Measurements from ENCODE around the gene AFAP1. TPM values are rescaled to one million over a fixed set of nuclear protein-coding genes. Genes with fewer than 3 reads are reported as not detected.
A peak's percentile ranks its signal among the peaks of the same experiment; 100 is the strongest.

The AFAP1 gene
- total and polyA plus RNA-seq, 5 donors from 2014 or later, result 1.8 to 5.0 (median 2.2) TPM

DNA sequence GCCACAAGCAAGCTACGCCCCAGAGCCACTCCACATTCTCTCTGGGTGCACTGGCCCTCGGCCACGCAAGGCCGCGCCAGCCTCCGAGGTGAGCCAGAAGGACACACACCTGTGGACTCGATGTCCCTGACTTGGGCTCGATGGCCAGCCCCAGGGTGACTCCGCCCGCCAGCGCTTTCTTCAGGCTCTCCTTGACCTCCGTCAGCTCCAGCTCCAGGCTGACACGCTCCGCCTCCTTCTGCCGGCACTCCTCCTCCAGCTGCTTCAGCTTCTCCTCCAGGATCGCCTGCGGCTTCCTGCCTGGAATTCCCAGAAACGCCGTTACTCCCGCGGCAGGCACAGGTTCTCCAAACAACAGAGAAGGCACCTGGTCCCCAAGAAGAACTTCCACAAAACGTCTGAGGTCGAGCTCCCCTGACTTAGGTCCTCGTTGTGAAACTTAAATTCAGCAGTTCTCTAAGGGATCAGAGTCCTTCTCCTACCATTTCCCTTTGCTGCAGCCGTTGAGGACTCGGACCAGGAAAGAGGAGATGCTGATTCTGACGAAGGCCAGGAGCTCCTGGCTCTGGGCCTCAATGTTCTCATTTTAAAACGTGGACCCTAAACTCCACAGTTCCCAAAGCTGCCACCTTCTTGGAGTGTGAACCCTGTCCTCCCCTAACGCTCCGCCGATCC, 166.8 kb downstream of the AFAP1 start:
- H3K4me3 Mint-ChIP-seq, result no peak overlapping the region
- DNase-seq (no peak), ATAC-seq (ENCODE audit: low read depth in 2 of 2) (no peak)
- no peaks in the 10 kb centered on the region for H3K9me3 ChIP-seq (ENCODE audit: control insufficient read depth in 2 of 2, low read length in 2 of 2)
- no peaks in the 10 kb centered on the region for H3K27me3 Mint-ChIP-seq
- peaks cover 13% of the 10 kb centered on the region for H3K4me1 ChIP-seq (ENCODE audit: control insufficient read depth, insufficient read depth, low read length, poor library complexity, severe bottlenecking)
- no peaks in the 10 kb centered on the region for H3K9me3 Mint-ChIP-seq
- H3K4me1 Mint-ChIP-seq, result peaks cover 8 to 30% (median 19%) of the 10 kb centered on the region in 4 donors
- H3K27me3 ChIP-seq (ENCODE audit: control insufficient read depth, insufficient read depth, low read length), result no peaks in the 10 kb centered on the region
- no peak overlapping the region for H3K27ac ChIP-seq (ENCODE audit: insufficient read depth, low read length, poor library complexity, severe bottlenecking)
- H3K4me3 ChIP-seq (ENCODE audit: low read depth, low read length), result no peak overlapping the region
- H3K36me3 ChIP-seq (ENCODE audit: control insufficient read depth, insufficient read depth, low read length), result peaks cover 9% of the 10 kb centered on the region
- peaks cover 21% of the 10 kb centered on the region for H3K36me3 Mint-ChIP-seq
- H3K27ac Mint-ChIP-seq, result peak overlapping the region in 1 of 3 donors; percentile 65

DNA sequence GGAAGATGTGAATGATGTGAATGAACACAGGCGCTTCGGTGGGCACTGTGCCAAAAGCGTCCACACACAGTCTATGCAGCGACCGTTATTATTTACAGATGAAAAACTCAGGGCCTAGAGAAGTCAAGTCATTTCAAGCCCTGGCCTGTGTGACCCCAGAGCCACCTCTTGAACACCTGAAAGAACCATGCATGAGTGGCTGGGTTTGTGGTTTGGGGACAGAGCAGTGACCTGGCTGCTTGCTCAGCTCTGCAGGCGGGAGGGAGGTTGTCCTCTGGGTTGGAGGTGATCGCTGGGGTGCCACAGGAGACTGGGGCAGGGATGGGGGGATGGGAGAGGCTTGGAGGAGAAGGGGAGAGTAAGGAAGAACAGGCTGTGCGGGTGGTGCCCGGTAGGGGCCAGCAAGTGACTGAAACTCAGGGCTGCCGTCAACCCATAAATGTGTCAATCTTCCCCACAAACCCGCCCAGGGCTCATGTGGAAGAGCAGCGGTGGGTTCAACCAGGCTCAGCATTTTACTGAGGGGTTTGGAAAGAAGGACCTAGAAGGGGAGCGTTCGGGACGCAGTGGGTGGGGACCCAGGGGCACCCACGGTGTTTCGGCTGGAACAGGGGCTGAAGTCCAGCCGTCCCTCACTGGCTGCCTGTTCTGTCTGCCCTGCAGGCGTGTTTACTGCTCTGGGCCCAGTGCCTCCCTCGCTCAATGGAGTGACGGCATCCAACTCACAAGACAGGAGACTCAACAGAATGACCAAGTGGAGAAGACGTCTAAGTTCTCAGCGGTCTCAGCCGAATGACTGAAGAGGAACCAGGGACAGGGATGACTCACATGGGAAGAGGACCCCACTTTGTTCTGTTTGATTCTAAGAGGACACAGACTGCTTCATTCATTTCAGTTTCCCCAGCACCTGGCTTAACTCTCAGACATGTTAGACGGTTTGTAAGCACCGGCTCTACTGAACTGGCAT, 167.8 kb downstream of the AFAP1 start:
- no peaks in the 10 kb centered on the region for H3K9me3 Mint-ChIP-seq
- no peaks in the 10 kb centered on the region for H3K27me3 Mint-ChIP-seq
- H3K4me1 ChIP-seq (ENCODE audit: control insufficient read depth, insufficient read depth, low read length, poor library complexity, severe bottlenecking), result peaks cover 13% of the 10 kb centered on the region
- peaks cover 9% of the 10 kb centered on the region for H3K36me3 ChIP-seq (ENCODE audit: control insufficient read depth, insufficient read depth, low read length)
- ATAC-seq (ENCODE audit: low read depth in 2 of 2) (no peak), DNase-seq (no peak)
- H3K4me1 Mint-ChIP-seq, result peaks cover 8 to 27% (median 19%) of the 10 kb centered on the region in 4 donors
- H3K27ac ChIP-seq (ENCODE audit: insufficient read depth, low read length, poor library complexity, severe bottlenecking), result peak overlapping the region; percentile 6
- H3K27me3 ChIP-seq (ENCODE audit: control insufficient read depth, insufficient read depth, low read length), result no peaks in the 10 kb centered on the region
- peaks cover 18% of the 10 kb centered on the region for H3K36me3 Mint-ChIP-seq
- peak overlapping the region in 1 of 4 donors; percentile 52 for H3K4me3 Mint-ChIP-seq
- no peaks in the 10 kb centered on the region for H3K9me3 ChIP-seq (ENCODE audit: control insufficient read depth in 2 of 2, low read length in 2 of 2)
- H3K4me3 ChIP-seq (ENCODE audit: low read depth, low read length), result no peak overlapping the region
- peak overlapping the region in 2 of 3 donors; percentile 36 to 84 for H3K27ac Mint-ChIP-seq

DNA sequence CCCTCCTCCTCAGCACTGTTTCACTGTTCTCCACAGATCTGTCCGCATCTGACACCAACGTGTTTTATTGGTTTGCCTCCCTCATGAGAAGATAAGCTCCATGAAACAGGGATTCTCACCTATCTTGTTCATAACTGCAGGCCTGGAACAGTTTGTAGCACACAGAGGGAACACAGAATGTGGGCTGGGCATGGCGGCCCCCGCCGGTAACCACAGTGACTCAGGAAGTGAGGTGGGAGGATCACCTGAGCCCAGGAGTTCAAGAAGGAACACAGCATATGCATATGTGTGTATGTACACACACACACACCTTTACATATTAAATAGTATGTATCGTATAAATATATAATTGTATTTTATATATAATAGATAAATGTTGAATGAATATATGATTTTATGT, 168.6 kb downstream of the AFAP1 start:
- H3K4me1 ChIP-seq (ENCODE audit: control insufficient read depth, insufficient read depth, low read length, poor library complexity, severe bottlenecking), result peaks cover 13% of the 10 kb centered on the region
- H3K4me3 ChIP-seq (ENCODE audit: low read depth, low read length), result peak overlapping the region; percentile 44
- ATAC-seq (ENCODE audit: low read depth in 2 of 2) (peak; percentile 56 to 60), DNase-seq (peak in 1 of 3 donors; percentile 23)
- Mint-ChIP-seq H3K27me3 (no peaks in the 10 kb centered on the region), H3K36me3 (peaks cover 18% of the 10 kb centered on the region), H3K27ac (peak overlapping the region in 2 of 3 donors; percentile 84 to 94), H3K9me3 (no peaks in the 10 kb centered on the region), H3K4me3 (peak overlapping the region in 3 of 4 donors; percentile 11 to 74 (median 60)), H3K4me1 (peaks cover 8 to 25% (median 19%) of the 10 kb centered on the region in 4 donors)
- peaks cover 9% of the 10 kb centered on the region for H3K36me3 ChIP-seq (ENCODE audit: control insufficient read depth, insufficient read depth, low read length)
- H3K27me3 ChIP-seq (ENCODE audit: control insufficient read depth, insufficient read depth, low read length), result no peaks in the 10 kb centered on the region
- H3K27ac ChIP-seq (ENCODE audit: insufficient read depth, low read length, poor library complexity, severe bottlenecking), result no peak overlapping the region
- no peaks in the 10 kb centered on the region for H3K9me3 ChIP-seq (ENCODE audit: control insufficient read depth in 2 of 2, low read length in 2 of 2)

DNA sequence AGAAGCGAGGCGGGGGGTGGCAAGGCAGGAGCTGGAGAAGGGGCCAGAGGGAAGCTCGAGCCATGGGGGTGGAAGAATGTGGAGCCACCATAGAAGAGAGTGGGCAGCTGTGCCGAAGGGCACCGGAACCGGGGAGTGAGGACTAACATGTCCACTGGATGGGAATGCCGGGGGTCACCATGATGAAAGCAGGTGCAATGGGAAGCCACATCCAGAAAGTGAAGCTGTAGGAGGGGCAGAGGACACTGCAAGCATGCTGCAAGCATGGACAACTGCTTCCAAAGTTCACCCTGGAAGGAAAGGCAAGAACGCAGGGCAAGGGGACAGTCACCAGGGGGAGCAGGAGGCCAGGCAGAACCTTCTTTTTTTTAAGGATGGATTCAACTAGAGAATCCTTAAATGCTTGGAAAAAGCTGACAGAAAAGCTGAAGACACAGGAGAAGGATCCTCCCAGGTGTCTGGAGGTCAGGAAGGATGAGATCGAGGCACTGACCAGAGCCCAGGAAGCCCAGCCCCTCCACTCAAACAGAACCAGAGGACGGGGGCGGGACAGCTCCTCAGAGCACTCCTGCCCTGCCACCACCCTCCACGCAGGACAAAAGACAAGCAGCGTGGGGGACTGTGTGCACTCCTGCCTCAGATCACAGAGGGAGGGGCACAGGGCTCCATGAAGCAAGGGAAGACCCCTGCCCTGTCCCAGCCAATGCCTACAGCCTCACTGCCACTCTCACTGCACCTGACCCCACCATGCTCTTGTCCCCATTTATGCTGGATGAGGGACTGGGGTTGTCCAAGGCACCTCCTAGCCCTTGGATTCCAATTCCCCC, 169.2 kb downstream of the AFAP1 start:
- H3K27ac ChIP-seq (ENCODE audit: insufficient read depth, low read length, poor library complexity, severe bottlenecking), result no peak overlapping the region
- no peaks in the 10 kb centered on the region for H3K27me3 Mint-ChIP-seq

GRCh38 chr4:7769396-7770223, 170.1 kb downstream of the AFAP1 start:
- H3K36me3 Mint-ChIP-seq, result peaks cover 13% of the 10 kb centered on the region

More for the DNA sequence above, 169.2 kb downstream of the AFAP1 start:
- DNase-seq (peak in 1 of 3 donors; percentile 29), ATAC-seq (ENCODE audit: low read depth in 2 of 2) (no peak)
- H3K9me3 ChIP-seq (ENCODE audit: control insufficient read depth in 2 of 2, low read length in 2 of 2), result no peaks in the 10 kb centered on the region
- peaks cover 13% of the 10 kb centered on the region for H3K4me1 ChIP-seq (ENCODE audit: control insufficient read depth, insufficient read depth, low read length, poor library complexity, severe bottlenecking)
- Mint-ChIP-seq H3K36me3 (peaks cover 17% of the 10 kb centered on the region), H3K27ac (peak overlapping the region; percentile 20 to 94 (median 84)), H3K9me3 (no peaks in the 10 kb centered on the region), H3K4me3 (peak overlapping the region in 2 of 4 donors; percentile 11 to 74), H3K4me1 (peaks cover 8 to 25% (median 19%) of the 10 kb centered on the region in 4 donors)
- H3K36me3 ChIP-seq (ENCODE audit: control insufficient read depth, insufficient read depth, low read length), result peaks cover 6% of the 10 kb centered on the region
- H3K4me3 ChIP-seq (ENCODE audit: low read depth, low read length), result peak overlapping the region; percentile 44
- H3K27me3 ChIP-seq (ENCODE audit: control insufficient read depth, insufficient read depth, low read length), result no peaks in the 10 kb centered on the region

DNA sequence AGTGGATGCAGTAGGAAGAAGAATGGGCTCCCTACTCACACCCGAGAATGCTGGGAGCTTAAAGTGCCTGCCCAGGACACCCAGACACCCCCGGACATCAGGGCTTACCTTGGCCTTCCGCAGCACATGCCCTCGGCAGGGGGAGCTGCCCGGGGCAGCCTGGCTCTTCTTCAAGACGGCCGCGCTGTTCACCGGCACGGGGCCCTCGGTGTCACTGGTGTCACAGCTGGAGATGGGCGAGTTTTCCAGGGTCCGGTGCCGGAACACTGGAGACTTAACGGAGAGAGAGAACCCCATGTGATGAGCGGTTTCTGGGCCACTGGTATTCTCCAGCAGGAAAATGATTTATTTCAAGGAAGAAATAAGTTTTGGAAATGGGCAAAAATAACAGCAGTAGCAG, 170.9 kb downstream of the AFAP1 start:
- Histone ChIP-seq H3K27me3 (ENCODE audit: control insufficient read depth, insufficient read depth, low read length) (no peaks in the 10 kb centered on the region), H3K27ac (ENCODE audit: insufficient read depth, low read length, poor library complexity, severe bottlenecking) (no peak overlapping the region), H3K36me3 (ENCODE audit: control insufficient read depth, insufficient read depth, low read length) (peaks cover 5% of the 10 kb centered on the region), H3K9me3 (ENCODE audit: control insufficient read depth in 2 of 2, low read length in 2 of 2) (no peaks in the 10 kb centered on the region), H3K4me3 (ENCODE audit: low read depth, low read length) (no peak overlapping the region), H3K4me1 (ENCODE audit: control insufficient read depth, insufficient read depth, low read length, poor library complexity, severe bottlenecking) (peaks cover 13% of the 10 kb centered on the region)
- H3K4me1 Mint-ChIP-seq, result peaks cover 8 to 25% (median 19%) of the 10 kb centered on the region in 4 donors
- H3K4me3 Mint-ChIP-seq, result no peak overlapping the region
- DNase-seq (no peak), ATAC-seq (ENCODE audit: low read depth in 2 of 2) (no peak)
- no peaks in the 10 kb centered on the region for H3K9me3 Mint-ChIP-seq
- no peak overlapping the region for H3K27ac Mint-ChIP-seq
- H3K27me3 Mint-ChIP-seq, result no peaks in the 10 kb centered on the region
- peaks cover 10% of the 10 kb centered on the region for H3K36me3 Mint-ChIP-seq

More at GRCh38 chr4:7769396-7770223, 170.1 kb downstream of the AFAP1 start:
- peak overlapping the region in 1 of 3 donors; percentile 84 for H3K27ac Mint-ChIP-seq
- Histone ChIP-seq H3K4me1 (ENCODE audit: control insufficient read depth, insufficient read depth, low read length, poor library complexity, severe bottlenecking) (peaks cover 13% of the 10 kb centered on the region), H3K9me3 (ENCODE audit: control insufficient read depth in 2 of 2, low read length in 2 of 2) (no peaks in the 10 kb centered on the region), H3K4me3 (ENCODE audit: low read depth, low read length) (no peak overlapping the region), H3K27me3 (ENCODE audit: control insufficient read depth, insufficient read depth, low read length) (no peaks in the 10 kb centered on the region), H3K27ac (ENCODE audit: insufficient read depth, low read length, poor library complexity, severe bottlenecking) (no peak overlapping the region), H3K36me3 (ENCODE audit: control insufficient read depth, insufficient read depth, low read length) (peaks cover 5% of the 10 kb centered on the region)
- peak overlapping the region in 1 of 4 donors; percentile 15 for H3K4me3 Mint-ChIP-seq
- DNase-seq (no peak), ATAC-seq (ENCODE audit: low read depth in 2 of 2) (no peak)
- peaks cover 8 to 25% (median 19%) of the 10 kb centered on the region in 4 donors for H3K4me1 Mint-ChIP-seq
- H3K27me3 Mint-ChIP-seq, result no peaks in the 10 kb centered on the region
- H3K9me3 Mint-ChIP-seq, result no peaks in the 10 kb centered on the region
